Fibroblast of villous mesenchyme (primary cell): ENCODE measurements around the gene KRT7. TPM values are rescaled to one million over a fixed set of nuclear protein-coding genes. Genes with fewer than 3 reads are reported as not detected.

Experiments
- DNase-seq: peaks from one replicate; pipeline ENCODE4 v3.0.0-alpha.2; 2010; ENCODE audit warnings: low read depth
- H3K4me3 ChIP-seq: 2 replicates; pipeline ENCODE4 v1.5.1; 2011; ENCODE audit warnings: low read depth, mild to moderate bottlenecking, low read length
- total RNA-seq: library from RNA; depleted of rRNA; stranded (reverse); fragments of >200 nt; gene quantifications from 2 replicates; pipeline ENCODE4 v1.2.3, GENCODE V29; 2012
- TF ChIP-seq, protein P1 (sequence below): IDR thresholded peaks from 2 replicates; pipeline ENCODE4 v1.5.1; 2012; ENCODE audit warnings: low read depth, mild to moderate bottlenecking, low read length; ENCODE audit not compliant: insufficient read depth

Gene KRT7
- total RNA-seq, 1 donor: 36.7 TPM

- TF ChIP-seq, protein P1, sequence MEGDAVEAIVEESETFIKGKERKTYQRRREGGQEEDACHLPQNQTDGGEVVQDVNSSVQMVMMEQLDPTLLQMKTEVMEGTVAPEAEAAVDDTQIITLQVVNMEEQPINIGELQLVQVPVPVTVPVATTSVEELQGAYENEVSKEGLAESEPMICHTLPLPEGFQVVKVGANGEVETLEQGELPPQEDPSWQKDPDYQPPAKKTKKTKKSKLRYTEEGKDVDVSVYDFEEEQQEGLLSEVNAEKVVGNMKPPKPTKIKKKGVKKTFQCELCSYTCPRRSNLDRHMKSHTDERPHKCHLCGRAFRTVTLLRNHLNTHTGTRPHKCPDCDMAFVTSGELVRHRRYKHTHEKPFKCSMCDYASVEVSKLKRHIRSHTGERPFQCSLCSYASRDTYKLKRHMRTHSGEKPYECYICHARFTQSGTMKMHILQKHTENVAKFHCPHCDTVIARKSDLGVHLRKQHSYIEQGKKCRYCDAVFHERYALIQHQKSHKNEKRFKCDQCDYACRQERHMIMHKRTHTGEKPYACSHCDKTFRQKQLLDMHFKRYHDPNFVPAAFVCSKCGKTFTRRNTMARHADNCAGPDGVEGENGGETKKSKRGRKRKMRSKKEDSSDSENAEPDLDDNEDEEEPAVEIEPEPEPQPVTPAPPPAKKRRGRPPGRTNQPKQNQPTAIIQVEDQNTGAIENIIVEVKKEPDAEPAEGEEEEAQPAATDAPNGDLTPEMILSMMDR: no peak
- DNase-seq: no peak
These were observed 3.2 kb upstream of the KRT7 start for GRCh38 chr12:52229836-52230343.

GRCh38 chr12:52230364-52231281 lies 2.4 kb upstream of the KRT7 start:
- H3K4me3 ChIP-seq: no peak overlapping the region
- DNase-seq: peak; percentile 56
- TF ChIP-seq, protein P1: no peak

More at GRCh38 chr12:52229836-52230343, 3.2 kb upstream of the KRT7 start:
- no peak overlapping the region for H3K4me3 ChIP-seq

GRCh38 chr12:52231305-52232202 lies 1.5 kb upstream of the KRT7 start:
- TF ChIP-seq, protein P1: no peak
- no peak overlapping the region for H3K4me3 ChIP-seq
- DNase-seq: no peak

- no peak for DNase-seq
- H3K4me3 ChIP-seq: no peak overlapping the region
- TF ChIP-seq, protein P1: no peak
These were observed 805 bp upstream of the KRT7 start for GRCh38 chr12:52232203-52232673.

DNA sequence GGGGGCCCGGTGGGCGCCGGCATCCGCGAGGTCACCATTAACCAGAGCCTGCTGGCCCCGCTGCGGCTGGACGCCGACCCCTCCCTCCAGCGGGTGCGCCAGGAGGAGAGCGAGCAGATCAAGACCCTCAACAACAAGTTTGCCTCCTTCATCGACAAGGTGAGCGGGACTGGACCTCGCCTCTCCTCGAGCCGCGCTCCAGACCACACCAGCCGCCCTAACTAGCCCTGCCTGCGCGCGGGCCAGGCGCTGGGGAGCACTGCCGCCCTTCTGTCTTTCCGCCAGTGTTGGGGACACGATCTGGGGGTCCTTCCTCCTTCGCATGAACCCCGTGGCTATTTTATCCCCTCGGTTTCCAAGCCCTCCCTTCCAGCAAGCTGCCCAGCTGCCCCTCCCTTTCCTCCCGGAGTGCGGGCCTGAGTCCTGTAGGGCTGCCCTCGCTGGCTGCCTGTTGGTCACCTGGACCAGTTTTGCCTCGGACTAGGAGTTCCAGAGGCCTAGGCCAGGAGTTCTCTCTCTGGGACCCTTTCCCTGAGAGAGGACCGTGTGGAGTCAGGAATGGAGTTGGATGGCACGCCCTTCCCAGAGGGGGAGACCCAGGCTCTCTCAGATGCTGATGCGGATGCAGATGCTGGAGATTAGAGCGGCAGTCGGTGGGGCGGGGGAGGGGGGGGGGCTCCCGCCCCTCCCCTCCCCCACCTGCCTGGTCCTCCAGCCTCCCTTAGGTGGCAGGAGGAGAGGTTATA lies 592 bp downstream of the KRT7 start:
- TF ChIP-seq, protein P1: no peak
- no peak overlapping the region for H3K4me3 ChIP-seq
- no peak for DNase-seq
